Spleen (tissue), 7 donors: ENCODE measurements around the gene SLC1A3.

Experiments used
- CTCF ChIP-seq, 11 experiments: fragments of 200-600 bp in 7 of 11; fragments of 450-650 bp in 4 of 11; sonication (generic) in 4 of 11; IDR thresholded peaks in 8 of 11; conservative IDR thresholded peaks in 3 of 11; 1 replicate in 7 of 11; 2 replicates in 4 of 11; pipeline versions ENCODE4 v1.4.0 to v1.8.0; 2016 to 2021; ENCODE audit warnings: antibody characterized with exemption in 11 of 11, inconsistent platforms in 4 of 11, mild to moderate bottlenecking in 1 of 11
- POLR2A ChIP-seq, 3 donors: fragments of 450-650 bp; IDR thresholded peaks; one replicate each; pipeline ENCODE4 v1.5.1; 2017; ENCODE audit warnings: antibody characterized with exemption in 3 of 3, mild to moderate bottlenecking in 1 of 3
- POLR2AphosphoS5 ChIP-seq, 3 donors: sonication (generic); formaldehyde crosslinking; IDR thresholded peaks; one replicate each; pipeline ENCODE4 v1.5.1; 2017; ENCODE audit warnings: antibody characterized with exemption in 3 of 3
- donor health status: DM: no; HTN: no; CAD: no; lungs with moderate emphysema.
- donor health status: DM: no; HTN: no; CAD: no.
- donor health status: DM: no; HTN: no; CAD: no.

GRCh38 chr5:36726317-36726716, 119.9 kb downstream of the SLC1A3 start:
- TF ChIP-seq POLR2A (IDR thresholded peaks at IDR 0.05): no peak
- TF ChIP-seq CTCF (IDR thresholded peaks at IDR 0.05 in 8 of 11, conservative IDR thresholded peaks at IDR 0.05 in 3 of 11): no peak
- no peak for TF ChIP-seq POLR2AphosphoS5 (IDR thresholded peaks at IDR 0.05)
